DND-41 (cell line): ENCODE results near the gene WNT3A.

Experiments used
- CTCF ChIP-seq: IDR thresholded peaks from 2 replicates; pipeline ENCODE4 v1.5.1; 2012; ENCODE audit warnings: borderline replicate concordance, low read length, moderate library complexity, mild to moderate bottlenecking; ENCODE audit not compliant: poor library complexity, severe bottlenecking; ENCODE audit errors: extremely low read depth
- EZH2 ChIP-seq: IDR thresholded peaks from 3 replicates; pipeline ENCODE4 v1.6.1; 2012; ENCODE audit warnings: borderline replicate concordance, low read depth, mild to moderate bottlenecking, moderate library complexity, low read length, inconsistent platforms; ENCODE audit not compliant: severe bottlenecking

DNA sequence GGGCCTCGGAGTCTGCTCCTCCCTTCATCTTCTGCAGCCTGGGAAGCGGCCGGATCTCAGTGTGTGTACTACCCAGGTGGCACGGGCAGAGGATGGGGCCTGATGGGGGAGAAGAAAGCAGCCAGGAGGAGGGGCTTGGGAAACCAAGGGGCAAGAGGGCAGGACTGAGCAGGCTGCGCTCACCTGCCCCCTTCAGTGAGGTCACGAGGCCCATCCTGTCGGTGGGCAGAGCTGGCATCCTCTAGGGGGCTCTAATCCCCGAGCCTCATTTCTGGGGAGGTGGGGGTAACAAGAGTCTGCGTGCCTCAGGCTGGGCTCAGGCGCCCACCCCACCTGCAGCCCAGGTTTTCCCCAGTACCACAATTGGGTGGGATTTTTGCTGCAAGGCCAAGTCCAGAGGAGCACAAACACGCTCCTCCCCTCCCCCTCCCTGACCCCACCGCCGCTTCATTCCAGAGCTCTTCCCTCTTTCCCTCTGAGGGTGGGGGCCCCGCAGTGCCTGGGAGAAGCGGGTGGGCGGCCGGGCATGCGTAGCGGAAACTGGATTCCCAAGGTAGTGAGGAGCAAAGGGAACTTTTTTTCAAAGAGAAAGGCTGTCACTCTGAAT is 1.8 kb upstream of the WNT3A start:
- TF ChIP-seq CTCF (peak; percentile 17), EZH2 (no peak)
